NCI-H82 treated with DMSO at 0.1 percent for 48 hours (cell line): Measurements from ENCODE around the gene VTN.
"Not testable (repeated sequence)": the region's sequence is repeated elsewhere in the genome, so short reads cannot be mapped to it uniquely, and the experiment has no call there.

Source experiments
- DNase-seq: peaks from one replicate; lab custom pipeline; 2025; ENCODE audit not compliant: unreplicated experiment; lab: John Stamatoyannopoulos, UW

The VTN gene

DNA sequence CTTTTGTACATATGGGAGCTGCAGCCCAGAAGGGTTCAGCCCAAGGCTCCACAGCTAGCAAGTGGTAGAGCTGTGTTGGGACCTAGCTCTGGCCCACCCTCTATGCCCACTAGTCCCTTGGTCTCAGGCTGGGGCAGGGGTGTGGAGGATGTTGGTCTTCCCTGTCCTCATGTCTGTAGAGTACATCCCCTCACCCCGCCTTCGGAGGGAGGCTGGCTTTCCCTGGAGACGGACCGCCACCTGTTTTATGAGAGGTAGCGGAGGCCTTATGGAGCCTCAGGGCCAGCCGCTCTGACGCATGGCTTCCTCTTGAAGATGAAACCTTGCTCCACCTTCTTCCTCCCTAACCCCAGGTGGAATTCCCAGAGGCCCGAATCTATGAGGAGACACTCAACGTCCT, 26.1 kb downstream of the VTN start:
- DNase-seq: no peak

DNA sequence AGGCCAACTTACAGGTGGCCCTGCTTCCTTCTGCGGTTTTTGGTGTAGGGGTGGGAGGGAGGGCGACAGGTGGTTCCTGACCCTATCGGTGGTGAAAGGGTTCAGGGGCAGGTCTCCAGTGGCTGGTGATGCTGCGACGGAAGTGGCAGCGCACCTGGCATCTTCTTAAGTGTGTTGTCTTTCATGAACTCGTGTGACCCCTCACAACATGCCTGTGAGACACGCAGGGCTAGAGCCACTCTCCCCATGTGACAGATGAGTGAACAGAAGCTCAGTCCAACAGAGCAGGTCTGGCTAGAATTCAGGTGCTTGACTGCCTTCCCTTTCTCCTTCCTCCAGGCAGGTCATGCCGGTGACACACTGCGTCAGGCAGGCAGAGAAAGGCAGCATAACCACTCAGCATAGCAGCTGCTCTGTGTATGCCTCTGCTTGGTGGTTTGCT, 26.6 kb downstream of the VTN start:
- no peak for DNase-seq

DNA sequence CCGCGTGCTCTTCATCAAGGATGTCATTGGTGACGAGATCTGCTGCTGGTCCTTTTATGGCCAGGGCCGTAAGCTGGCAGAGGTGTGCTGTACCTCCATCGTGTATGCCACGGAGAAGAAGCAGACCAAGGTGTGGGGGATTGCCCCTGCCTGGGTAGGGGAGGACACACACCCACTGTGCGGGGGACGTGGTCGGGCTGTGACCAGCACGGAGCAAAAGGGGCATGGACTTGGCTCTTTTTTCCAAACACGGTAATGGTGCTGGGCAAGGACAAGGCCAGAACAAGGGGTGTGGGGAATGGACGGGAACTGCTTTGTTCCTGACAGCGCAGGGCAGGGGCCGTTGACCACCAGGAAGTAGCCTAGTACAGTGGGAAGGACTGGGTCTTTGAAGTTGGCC, 27.8 kb downstream of the VTN start:
- DNase-seq: no peak

DNA sequence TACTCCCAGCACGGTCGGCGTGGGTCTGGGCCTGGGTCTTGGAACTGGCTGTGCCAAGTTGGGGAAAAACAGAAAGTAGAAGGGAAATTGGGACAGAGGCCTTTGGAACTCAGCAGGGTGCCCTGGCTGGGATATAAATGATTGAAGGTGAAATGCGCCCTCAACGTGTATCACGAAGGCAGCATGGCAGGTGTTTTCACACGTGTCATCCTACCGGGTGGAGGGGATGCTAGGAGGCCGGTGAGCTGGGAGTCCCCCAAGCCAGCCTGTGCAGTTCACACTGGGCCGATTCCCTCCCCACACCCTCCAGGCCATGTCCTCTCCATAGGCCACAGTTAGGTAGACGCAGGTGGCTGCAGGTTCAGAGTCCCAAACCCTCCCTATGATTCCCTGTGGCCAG, 28.6 kb downstream of the VTN start:
- no peak for DNase-seq

DNA sequence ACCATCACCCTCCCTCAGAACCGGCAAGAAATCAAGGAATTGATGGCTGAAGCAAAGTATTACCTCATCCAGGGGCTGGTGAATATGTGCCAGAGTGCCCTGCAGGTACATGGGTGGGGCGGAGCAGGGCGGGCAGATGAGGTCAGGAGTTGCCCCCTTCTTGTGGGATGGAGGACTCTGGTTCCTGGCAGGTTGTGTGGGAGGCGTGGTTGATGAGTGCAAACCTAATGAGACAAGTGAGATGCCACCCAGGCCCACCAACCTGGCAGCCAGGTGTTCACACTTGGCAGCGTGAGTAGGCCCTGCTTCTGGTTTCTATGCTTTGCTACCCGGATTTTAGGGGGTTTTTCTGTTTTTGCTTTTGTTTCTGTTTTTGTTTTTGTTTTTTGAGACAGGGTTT, 29.7 kb downstream of the VTN start:
- no peak for DNase-seq

DNA sequence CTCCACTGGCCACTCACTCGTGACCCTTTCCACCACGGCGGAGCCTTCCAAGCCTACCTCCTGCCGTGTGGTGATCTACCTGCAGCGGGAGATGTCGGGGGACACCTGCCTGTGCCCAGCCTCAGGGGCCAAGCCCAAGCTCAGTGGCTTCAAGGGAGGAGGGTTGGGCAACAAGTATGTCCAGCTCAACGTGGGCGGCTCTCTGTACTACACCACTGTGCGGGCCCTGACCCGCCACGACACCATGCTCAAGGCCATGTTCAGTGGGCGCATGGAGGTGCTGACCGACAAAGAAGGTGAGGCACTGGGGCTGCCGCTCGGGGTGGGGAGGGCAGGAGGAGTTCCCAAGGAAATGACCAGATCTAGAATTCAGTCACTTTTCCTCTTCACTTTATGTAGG, 30.7 kb downstream of the VTN start:
- no peak for DNase-seq

DNA sequence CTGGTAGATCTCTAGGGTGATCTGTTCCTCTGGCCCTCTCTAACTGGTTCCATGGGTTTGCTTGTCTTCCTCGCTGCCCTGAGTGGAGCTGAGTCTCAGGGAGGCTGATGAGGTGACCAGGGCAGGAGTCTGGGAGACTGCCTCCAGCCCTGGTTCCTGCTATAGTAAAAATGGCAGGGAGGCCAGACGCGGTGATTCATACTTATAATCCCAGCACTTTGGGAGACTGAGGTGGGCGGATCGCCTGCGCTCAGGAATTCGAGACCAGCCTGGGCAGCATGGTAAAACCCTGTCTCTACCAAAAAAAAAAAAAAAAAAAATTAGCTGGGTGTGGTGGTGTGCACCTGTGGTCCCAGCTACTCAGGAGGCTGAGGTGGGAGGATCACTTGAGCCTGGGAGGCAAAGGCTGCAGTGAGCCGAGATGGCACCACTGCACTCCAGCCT, 31.3 kb downstream of the VTN start:
- not testable (repeated sequence) for DNase-seq

DNA sequence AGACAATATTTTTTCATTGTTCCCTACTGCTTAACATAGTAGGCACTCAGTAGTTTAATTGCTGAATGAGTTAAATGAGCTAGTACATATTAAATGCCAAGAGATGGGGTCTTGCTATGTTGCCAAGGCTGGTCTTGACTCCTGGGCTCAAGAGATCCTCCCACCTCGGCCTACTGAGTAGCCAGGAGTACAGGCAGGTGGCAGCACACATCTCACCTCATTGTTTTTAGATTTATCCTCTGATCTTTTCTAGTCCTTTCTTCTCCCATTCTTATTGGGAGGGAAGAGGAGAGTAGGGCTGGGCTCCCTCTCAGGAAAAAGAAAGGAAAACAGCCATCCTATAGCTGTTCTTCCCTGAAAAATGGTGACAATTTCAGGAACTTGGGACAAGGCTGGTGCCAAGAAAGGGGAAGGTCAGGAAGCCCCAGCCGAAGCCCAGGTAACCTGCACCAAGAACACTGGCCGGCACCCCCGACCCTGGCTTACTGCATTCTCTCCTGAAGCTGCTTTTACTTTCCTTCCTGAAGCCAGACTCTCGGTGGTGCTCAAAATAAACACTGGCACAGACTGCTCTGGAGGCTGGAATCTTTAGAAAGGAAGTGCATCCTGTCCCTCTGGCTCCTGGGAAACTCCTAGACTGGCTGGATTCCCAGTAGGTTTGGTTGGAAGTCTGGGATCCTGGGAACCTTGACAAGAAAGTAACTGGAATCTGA, 31.9 kb downstream of the VTN start:
- no peak for DNase-seq

DNA sequence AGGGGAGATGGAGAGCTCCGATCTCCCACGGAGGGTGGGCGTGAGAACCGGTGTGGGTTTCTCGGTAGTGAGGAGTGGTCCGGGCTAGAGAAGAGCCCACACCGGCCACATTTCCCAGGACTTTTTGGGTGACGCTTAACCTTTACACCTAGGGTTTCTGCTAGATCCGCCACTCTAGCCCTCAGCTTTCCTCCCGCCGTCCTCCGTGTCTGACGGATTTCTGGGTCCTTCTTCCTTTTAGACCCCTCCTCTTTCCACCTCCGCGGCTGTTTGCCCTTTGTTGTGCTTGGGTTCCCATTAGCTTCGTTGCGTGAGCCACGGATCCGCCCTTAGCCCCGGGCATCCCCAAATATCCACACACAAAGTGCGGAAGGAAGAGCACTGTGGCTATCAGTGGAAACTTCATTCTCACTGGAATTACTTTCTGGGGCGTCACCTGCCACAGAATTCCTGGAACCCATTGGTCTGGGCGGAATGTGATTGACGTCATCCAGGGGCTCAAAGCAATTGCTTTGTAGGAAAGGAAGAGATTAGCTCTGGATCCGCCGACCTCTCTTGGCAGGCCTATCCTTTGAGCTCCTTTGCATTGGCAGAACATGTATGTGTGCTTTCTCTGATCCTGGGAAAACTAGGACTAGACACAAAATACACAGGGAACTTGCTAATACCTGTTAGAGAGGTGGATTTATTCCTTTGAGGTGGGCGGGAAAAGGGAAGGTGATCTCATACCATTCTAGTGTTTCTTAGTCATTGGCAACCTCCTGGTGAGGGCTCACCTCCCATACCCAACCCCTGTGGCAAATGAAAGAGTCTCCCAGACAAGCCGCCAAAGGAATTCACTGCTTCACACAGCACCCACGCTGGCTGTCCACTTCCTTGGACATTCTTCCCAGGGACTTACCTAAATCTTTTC, 33.9 kb downstream of the VTN start:
- peak; percentile 63 for DNase-seq

DNA sequence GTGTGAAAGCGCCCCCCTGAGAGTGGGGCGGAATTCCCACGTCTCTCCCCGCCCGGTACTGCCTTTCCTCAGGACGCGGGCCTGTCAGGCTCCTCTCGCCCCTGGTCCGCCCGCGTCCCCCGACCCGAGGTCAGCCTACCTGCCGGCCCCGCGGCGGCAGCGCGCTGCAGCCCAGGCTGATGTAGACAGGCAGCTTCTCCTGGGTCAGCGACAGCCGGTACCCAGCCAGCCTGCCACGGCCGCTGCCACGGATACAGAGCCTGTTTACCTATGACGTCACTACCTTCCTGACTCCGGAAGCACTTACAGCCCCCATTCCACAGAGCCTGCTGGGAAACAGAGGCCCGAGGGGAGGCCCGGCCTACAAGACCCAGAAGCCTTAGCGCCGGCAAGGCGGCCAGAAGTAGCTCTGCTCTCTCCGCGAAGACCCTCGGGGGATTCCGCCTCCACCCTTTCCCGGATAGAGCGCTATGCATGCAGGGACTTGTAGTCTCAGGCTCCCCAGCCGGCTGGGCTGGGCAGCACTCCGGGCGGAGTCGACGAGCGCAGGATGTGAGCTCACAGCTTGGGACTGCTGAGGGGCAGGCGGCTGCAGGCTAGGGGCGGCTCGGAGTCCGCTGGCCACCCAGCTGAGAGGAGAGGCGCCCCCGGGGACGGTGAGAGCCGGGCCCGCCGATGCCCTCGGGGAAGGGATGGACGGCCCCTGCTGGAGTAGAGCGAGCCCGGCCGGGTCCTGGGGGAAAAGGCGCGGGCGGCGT, 34.7 kb downstream of the VTN start, which contains the start of the genes IFT20 and TNFAIP1:
Gene IFT20, minus strand, starts transcription at position 272 of the 758 bp plus-strand sequence. CDS start 3,487 bp downstream, outside the sequence.
Gene TNFAIP1, plus strand, starts transcription at position 561 of the 758 bp plus-strand sequence. CDS start 3,761 bp downstream, outside the sequence.
- DNase-seq: peak; percentile 100

DNA sequence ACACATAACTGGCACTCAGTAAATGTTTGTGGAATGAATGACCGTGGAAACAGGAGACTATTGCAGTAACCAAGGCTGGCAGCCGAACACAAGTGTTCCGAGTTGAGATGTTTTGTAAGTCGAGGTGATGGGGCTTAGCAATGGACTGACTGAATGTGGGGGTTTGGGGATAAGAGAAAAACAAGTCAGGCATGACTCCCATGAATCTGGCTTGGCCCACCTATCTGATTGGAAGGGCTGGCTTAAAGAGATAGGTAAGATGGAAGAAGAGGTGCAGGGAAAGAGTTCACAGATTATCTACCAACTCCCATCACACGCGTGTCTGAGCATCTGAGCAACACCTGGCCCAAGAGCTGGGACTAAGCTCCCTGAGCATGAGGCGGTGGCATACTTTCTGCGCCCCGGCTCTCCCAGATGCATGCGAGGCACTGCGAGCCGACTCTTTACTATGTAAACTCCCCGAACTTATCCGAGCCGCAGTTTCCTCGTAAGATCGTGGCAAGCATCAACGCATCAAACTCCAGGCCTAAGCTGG, 35.4 kb downstream of the VTN start:
- no peak for DNase-seq

DNA sequence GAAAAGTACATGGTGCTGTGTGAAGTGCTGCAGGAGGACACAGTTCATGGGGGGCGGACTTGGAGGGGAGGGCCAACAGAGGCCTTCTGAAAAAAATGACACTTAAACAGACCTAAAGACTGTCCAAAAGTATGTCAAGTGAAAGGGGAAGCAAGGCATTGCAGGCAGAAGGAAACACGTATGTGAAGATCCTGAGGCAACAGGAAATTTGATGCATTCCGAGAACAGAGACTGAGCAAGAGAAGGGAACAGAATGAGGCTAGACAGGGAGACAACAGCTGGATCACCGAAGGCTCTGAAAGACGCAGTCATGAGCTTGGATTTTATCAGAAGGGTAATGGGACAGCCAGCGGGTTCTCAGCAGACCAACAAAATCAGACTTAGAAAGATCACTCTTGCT, 35.9 kb downstream of the VTN start:
- no peak for DNase-seq

DNA sequence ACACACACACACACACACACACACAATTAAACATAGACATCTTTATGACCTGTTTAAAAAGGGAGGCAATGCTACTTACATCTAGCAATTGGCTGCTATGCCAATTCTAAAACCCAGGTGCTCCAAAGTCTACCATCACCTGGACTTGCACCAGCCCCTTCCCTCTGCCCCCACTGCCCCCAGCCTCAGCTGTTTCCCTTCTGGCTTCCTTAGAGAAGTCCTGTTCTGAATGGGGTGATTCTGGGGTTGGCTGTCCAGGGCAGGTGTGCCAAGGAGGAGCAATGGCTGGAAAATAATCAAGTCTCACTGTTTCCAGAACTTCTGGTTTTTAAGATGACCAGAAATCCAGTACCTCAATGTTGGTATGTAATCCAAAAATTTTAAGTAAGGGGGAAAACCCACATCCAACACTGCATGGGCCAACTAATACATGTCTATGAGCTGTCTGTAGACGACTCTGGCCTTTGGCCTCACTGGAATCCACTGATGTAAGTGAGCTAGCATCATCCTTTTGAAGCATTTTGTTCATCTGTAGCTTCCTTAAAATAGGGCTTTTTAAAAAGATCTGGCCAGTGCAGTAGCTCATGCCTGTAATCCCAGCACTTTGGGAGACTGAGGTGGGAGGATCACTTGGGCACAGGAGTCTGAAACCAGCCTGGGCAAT, 36.9 kb downstream of the VTN start:
- DNase-seq: no peak

DNA sequence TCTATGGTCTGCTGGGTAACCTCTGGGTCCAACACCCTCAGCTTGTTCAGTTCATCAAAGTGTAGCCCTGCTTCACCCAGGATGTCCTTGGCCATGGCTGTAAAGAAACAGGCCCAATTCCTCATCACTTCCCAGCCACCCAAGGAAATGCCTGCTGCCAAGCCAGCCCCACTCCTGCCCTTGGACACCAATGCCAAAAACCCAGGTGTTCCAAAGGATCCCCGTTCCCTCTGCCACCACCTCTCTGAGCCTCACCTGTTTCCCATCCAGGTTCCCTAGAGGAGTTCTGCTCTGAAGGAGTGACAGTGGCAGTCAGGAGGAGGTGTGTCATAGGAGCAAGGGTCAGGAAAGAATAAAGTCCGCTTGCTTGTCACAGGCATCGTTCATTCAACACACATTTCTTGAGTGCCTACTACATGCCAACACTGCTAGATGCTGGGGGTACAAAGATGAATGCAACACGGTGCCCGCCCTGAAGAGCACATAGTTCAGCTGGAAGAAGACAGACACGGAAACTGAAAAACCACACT, 38.2 kb downstream of the VTN start:
- no peak for DNase-seq

DNA sequence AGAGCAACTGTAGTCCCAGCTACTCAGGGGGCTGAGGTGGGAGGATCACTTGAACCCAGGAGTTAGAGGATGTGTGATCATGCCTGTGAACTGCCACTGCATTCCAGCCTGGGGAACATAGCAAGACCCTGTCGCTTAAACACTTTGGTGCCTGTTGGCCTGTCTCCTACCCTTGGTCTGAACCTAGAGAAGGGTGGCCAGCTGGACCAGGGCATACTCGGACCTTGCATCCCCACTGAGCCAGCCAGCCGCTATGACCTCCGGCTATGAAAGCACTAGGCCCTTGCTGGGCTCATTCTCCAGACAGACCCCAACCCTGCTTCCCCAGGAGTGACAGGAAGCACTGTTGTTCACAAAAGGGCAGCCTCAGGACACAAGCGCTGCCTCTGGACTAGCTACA, 39.4 kb downstream of the VTN start:
- DNase-seq: no peak

DNA sequence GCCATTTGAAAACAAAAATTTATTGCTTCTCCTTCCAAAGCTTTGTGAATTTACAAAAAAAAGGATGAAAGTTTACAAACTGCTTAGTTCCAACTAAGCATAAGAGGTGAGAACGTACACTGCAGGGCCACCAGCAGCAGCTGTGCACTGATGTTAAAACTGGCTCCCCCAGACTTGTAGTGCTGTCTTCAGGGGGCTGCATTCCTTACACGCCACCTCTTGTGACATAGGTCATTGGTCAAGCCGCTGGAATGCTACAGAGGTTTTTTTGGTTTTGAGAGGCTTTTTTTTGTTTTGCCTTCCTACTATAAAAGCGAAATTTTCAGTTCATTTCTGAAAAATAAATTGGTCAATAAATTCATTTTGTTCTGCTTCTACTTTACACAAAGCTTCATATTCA, 41.8 kb downstream of the VTN start:
- no peak for DNase-seq

DNA sequence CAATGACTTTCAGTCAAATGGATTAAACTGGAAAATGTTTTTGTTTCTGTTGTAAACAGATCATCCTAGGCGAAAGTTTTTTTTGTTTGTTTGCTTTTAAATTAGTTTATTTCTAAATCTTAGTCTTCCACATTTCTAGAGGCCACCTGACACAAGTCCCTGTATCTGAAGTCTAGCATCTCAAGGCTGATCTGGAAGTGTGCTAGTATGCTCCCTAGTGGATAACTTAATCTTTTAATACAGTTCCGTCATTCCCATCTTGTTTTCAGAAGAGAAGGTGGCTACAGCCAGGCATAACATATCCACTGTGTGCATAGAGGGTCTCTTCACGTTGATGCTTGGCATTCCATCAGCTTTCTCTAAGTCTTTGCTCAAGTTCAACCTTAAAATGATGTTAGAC, 42.4 kb downstream of the VTN start:
- no peak for DNase-seq

DNA sequence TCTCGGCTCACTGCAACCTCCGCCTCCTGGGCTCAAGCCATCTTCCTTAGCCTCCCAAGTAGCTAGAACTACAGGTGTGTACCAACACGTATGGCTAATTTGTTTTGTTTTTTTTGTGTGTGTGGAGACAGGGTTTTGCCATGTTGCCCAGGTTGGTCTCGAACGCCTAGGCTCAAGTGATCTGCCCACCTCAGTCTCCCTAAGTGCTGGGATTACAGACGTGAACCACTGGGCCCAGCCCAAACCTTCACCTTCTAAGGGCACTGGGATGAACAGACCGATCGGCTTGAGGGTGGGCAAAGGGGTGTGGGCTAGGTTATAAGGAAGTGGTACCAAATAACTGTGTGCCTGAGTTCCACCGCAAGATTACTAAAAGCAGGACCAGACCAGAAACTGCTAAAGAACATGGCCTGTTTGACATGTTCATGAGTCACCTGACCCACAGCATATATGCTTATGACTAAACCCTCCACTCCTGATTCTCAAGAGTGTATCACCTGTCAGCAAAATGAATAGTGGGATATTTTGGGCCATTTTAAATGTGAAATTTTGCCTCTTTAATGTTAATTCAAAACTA, 43.0 kb downstream of the VTN start:
- no peak for DNase-seq

DNA sequence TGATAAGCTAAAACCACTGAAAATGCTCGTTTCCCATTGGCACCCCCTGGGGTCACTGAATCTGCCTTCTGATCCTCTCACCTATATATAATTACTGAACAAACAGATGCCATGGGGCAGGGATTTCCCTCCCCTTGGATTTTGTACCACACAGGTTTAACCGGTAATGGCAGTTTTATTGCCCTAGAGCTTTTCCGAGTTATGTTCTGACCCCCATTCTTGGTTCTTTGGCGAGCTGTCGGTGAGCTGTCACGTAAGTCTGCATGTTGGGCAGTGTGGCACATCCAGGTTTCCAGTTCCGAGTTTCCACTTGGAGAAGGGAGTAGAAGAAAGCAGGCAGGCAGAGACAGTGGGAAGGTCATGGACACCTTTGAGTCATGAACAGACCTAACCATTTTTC, 44.0 kb downstream of the VTN start:
- no peak for DNase-seq

DNA sequence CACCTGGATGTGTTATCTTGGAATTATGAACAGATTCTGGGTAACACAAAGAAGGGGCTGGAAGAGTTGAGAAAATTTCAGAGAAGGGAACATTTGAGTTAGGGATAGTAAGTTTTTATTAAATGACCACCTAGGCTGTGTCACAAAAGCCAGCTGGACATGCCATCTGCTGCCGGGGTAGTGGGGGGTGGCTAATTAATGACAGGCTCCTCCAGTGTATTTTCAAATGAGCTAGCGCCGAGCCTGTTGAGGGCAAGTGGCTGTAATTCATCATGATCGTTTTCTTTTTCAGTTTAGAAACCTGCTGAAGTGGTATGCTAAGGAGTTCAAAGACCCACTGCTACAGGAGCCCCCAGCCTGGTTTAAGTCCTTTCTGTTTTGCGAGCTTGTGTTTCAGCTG, 44.9 kb downstream of the VTN start:
- DNase-seq: peak; percentile 23
